ENCODE data around the gene MRPL51.
A peak's percentile ranks its signal among the peaks of the same experiment; 100 is the strongest.
"Not testable (repeated sequence)": the region's sequence is repeated elsewhere in the genome, so short reads cannot be mapped to it uniquely, and the experiment has no call there.

The MRPL51 gene

GRCh38 chr12:6472491-6472890, 20.6 kb downstream of the MRPL51 start:
- POLR2A ChIA-PET (ENCODE audit: low non-redundant PET), result no interaction called here
- TF ChIP-seq CTCF (conservative IDR thresholded peaks at IDR 0.05; ENCODE audit: low read depth), result no peak
- no peak overlapping the region for H3K27ac ChIP-seq
- no peak for DNase-seq (ENCODE audit: low spot score)
- CTCF ChIA-PET, result interaction anchor here (0.6 kb wide), 1 partner anchor 14 kb away, joined by 3 read pairs; no protein-coding TSS in a partner anchor

GRCh38 chr12:6471989-6472360, 21.1 kb downstream of the MRPL51 start:
- no peak for TF ChIP-seq CTCF (conservative IDR thresholded peaks at IDR 0.05; ENCODE audit: low read depth)
- H3K27ac ChIP-seq, result no peak overlapping the region
- ChIA-PET POLR2A (ENCODE audit: low non-redundant PET) (no interaction called here), CTCF (interaction anchor here (0.6 kb wide), 1 partner anchor 15 kb away, joined by 3 read pairs; no protein-coding TSS in a partner anchor)
- DNase-seq (ENCODE audit: low spot score), result no peak

GRCh38 chr12:6470375-6471163, 22.5 kb downstream of the MRPL51 start, which contains the start of gene VAMP1:
VAMP1 (minus strand) TSS chr12:6470677; CDS start chr12:6470531, 146 bp downstream.
- no peak for TF ChIP-seq CTCF (conservative IDR thresholded peaks at IDR 0.05; ENCODE audit: low read depth)
- H3K27ac ChIP-seq, result peak within 1 kb of the TSS; percentile 90
- DNase-seq (ENCODE audit: low spot score), result peak; percentile 97
- ChIA-PET CTCF (interaction anchor here (0.6 to 0.9 kb wide), 4 partner anchors 17 to 401 kb away, joined by 3 to 5 read pairs (median 4); no protein-coding TSS in a partner anchor), POLR2A (ENCODE audit: low non-redundant PET) (interaction anchor here (0.5 to 1.3 kb wide), 4 partner anchors 22 to 190 kb away, joined by 3 to 8 read pairs (median 4); partner anchors contain the start of gene MRPL51)

GRCh38 chr12:6469609-6470374, 23.3 kb downstream of the MRPL51 start:
- POLR2A ChIA-PET (ENCODE audit: low non-redundant PET), result interaction anchor here (1.3 kb wide), 1 partner anchor 23 kb away, joined by 6 read pairs; the partner anchor contains the start of gene MRPL51
- no peak for TF ChIP-seq CTCF (conservative IDR thresholded peaks at IDR 0.05; ENCODE audit: low read depth)
- no peak for DNase-seq (ENCODE audit: low spot score)
- CTCF ChIA-PET, result interaction anchor here (0.6 kb wide), 1 partner anchor 319 kb away, joined by 3 read pairs; no protein-coding TSS in a partner anchor
- H3K27ac ChIP-seq, result peak overlapping the region; percentile 90

- POLR2A ChIA-PET (ENCODE audit: low non-redundant PET), result no interaction called here
- DNase-seq (ENCODE audit: low spot score), result no peak
- CTCF ChIA-PET, result interaction anchor here (0.6 kb wide), 1 partner anchor 46 kb away, joined by 4 read pairs; no protein-coding TSS in a partner anchor
- no peak for TF ChIP-seq CTCF (conservative IDR thresholded peaks at IDR 0.05; ENCODE audit: low read depth)
- no peak overlapping the region for H3K27ac ChIP-seq
Observed at GRCh38 chr12:6469092-6469491, 24.0 kb downstream of the MRPL51 start.

GRCh38 chr12:6468283-6468575, 24.8 kb downstream of the MRPL51 start:
- ChIA-PET POLR2A (ENCODE audit: low non-redundant PET) (no interaction called here), CTCF (no interaction called here)
- DNase-seq (ENCODE audit: low spot score), result no peak
- no peak for TF ChIP-seq CTCF (conservative IDR thresholded peaks at IDR 0.05; ENCODE audit: low read depth)
- no peak overlapping the region for H3K27ac ChIP-seq

- DNase-seq (ENCODE audit: low spot score); POLR2A ChIA-PET (ENCODE audit: low non-redundant PET); CTCF ChIA-PET; H3K27ac ChIP-seq: not testable (repeated sequence)
Observed at GRCh38 chr12:6467571-6468282, 25.3 kb downstream of the MRPL51 start.

- DNase-seq (ENCODE audit: low spot score); POLR2A ChIA-PET (ENCODE audit: low non-redundant PET); H3K27ac ChIP-seq: not testable (repeated sequence)
- CTCF ChIA-PET, result interaction anchor here (1.1 to 2.2 kb wide), 4 partner anchors 13 to 42 kb away, joined by 3 to 29 read pairs (median 3); no protein-coding TSS in a partner anchor
Observed at GRCh38 chr12:6466751-6467150, 26.3 kb downstream of the MRPL51 start.

All from RWPE1 (cell line).